Neural cell (in vitro differentiated cells): ENCODE data around the gene PIGB. TPM values are rescaled to one million over a fixed set of nuclear protein-coding genes. Genes with fewer than 3 reads are reported as not detected.

Source experiments
- H2AFZ ChIP-seq: fragments of 200-600, 300-800 bp; sonication (generic), shearing (Covaris generic); 2 replicates; pipeline ENCODE4 v1.6.0; 2014; ENCODE audit warnings: low read depth, mild to moderate bottlenecking, antibody characterized with exemption, low read length, moderate library complexity
- H3F3A ChIP-seq: fragments of 200-600 bp; shearing (Covaris generic); 2 replicates; pipeline ENCODE4 v1.6.1; 2016; ENCODE audit warnings: mild to moderate bottlenecking, moderate library complexity, mixed read lengths, antibody characterized with exemption, low read length; ENCODE audit not compliant: insufficient read depth, poor library complexity, severe bottlenecking
- H3K27ac ChIP-seq: fragments of 200-600, 300-800 bp; sonication (generic), shearing (Covaris generic); 2 replicates; pipeline ENCODE4 v1.5.1; 2014; ENCODE audit warnings: mild to moderate bottlenecking, low read length, moderate library complexity
- H3K27me3 ChIP-seq: fragments of 300-800, 200-600 bp; sonication (generic), shearing (Covaris generic); 2 replicates; pipeline ENCODE4 v1.6.0; 2014; ENCODE audit warnings: mild to moderate bottlenecking, low read depth, low read length, moderate library complexity; ENCODE audit not compliant: insufficient read depth
- H3K36me3 ChIP-seq: fragments of 300-800, 200-600 bp; sonication (generic), shearing (Covaris generic); 2 replicates; pipeline ENCODE4 v1.5.1; 2014; ENCODE audit warnings: mild to moderate bottlenecking, antibody characterized with exemption, low read length, moderate library complexity; ENCODE audit not compliant: insufficient read depth
- H3K4me2 ChIP-seq: fragments of 300-800, 200-600 bp; sonication (generic), shearing (Covaris generic); 2 replicates; pipeline ENCODE4 v1.6.0; 2014; ENCODE audit warnings: mild to moderate bottlenecking, low read length
- H3K4me3 ChIP-seq: fragments of 300-800, 200-600 bp; sonication (generic), shearing (Covaris generic); 2 replicates; pipeline ENCODE4 v1.5.1; 2014; ENCODE audit warnings: mild to moderate bottlenecking, low read length, moderate library complexity
- H3K79me2 ChIP-seq: fragments of 200-600 bp; shearing (Covaris generic); replicated peaks from 2 replicates; pipeline ENCODE4 v1.6.0; 2014; ENCODE audit warnings: mild to moderate bottlenecking, low read length, moderate library complexity; ENCODE audit not compliant: insufficient read depth
- H3K9ac ChIP-seq: fragments of 300-800, 200-600 bp; sonication (generic), shearing (Covaris generic); 2 replicates; pipeline ENCODE4 v1.6.1; 2016; ENCODE audit warnings: mild to moderate bottlenecking, low read length, mixed read lengths
- H3K9me2 ChIP-seq: fragments of 200-600 bp; shearing (Covaris generic); 2 replicates; pipeline ENCODE4 v1.6.1; 2016; ENCODE audit warnings: mild to moderate bottlenecking, low read length, mixed read lengths; ENCODE audit not compliant: insufficient read depth
- H3K9me3 ChIP-seq: fragments of 200-600, 300-800 bp; sonication (generic), shearing (Covaris generic); 2 replicates; pipeline ENCODE4 v1.6.1; 2016; ENCODE audit warnings: mild to moderate bottlenecking, mixed run types, low read length, moderate library complexity, mixed read lengths
- H4K20me1 ChIP-seq: fragments of 200-600 bp; shearing (Covaris generic); 2 replicates; pipeline ENCODE4 v1.6.1; 2016; ENCODE audit warnings: mild to moderate bottlenecking, mixed run types; ENCODE audit not compliant: insufficient read depth
- EP300 ChIP-seq: fragments of 450-650 bp; conservative IDR thresholded peaks from 2 replicates; pipeline ENCODE4 v1.6.1; 2014; ENCODE audit warnings: antibody characterized with exemption, mild to moderate bottlenecking, moderate library complexity; ENCODE audit not compliant: poor library complexity, severe bottlenecking
- EZH2 ChIP-seq: fragments of 200-600, 300-800 bp; shearing (Covaris generic), sonication (generic); IDR thresholded peaks from 2 replicates; pipeline ENCODE4 v1.6.1; 2014; ENCODE audit warnings: antibody characterized with exemption, low read length, borderline replicate concordance, mild to moderate bottlenecking; ENCODE audit not compliant: insufficient read depth, poor library complexity, severe bottlenecking
- MXI1 ChIP-seq: fragments of 450-650 bp; conservative IDR thresholded peaks from 2 replicates; pipeline ENCODE4 v1.6.1; 2014; ENCODE audit warnings: antibody characterized with exemption, mild to moderate bottlenecking; ENCODE audit not compliant: poor library complexity, severe bottlenecking
- POLR2AphosphoS5 ChIP-seq: IDR thresholded peaks from 2 replicates; pipeline ENCODE4 v1.6.1; 2012
- RAD21 ChIP-seq: fragments of 450-650 bp; conservative IDR thresholded peaks from 2 replicates; pipeline ENCODE4 v1.6.1; 2014; ENCODE audit warnings: antibody characterized with exemption, mild to moderate bottlenecking, moderate library complexity
- SMC3 ChIP-seq: fragments of 450-650 bp; conservative IDR thresholded peaks from 2 replicates; pipeline ENCODE4 v1.6.1; 2014; ENCODE audit warnings: antibody characterized with exemption, mild to moderate bottlenecking, moderate library complexity; ENCODE audit not compliant: poor library complexity
- TAF1 ChIP-seq: IDR thresholded peaks from 2 replicates; pipeline ENCODE4 v1.6.1; 2012; ENCODE audit warnings: low read depth
- polyA plus RNA-seq: library from polyadenylated mRNA; depleted of rRNA; stranded (reverse); fragments of >200 nt; gene quantifications from 2 replicates; pipeline ENCODE4 v1.2.3, GENCODE V29; 2014
- TF ChIP-seq, protein P1 (sequence below): IDR thresholded peaks from 2 replicates; pipeline ENCODE4 v1.6.1; 2012; ENCODE audit warnings: borderline replicate concordance
- TF ChIP-seq, protein P2 (sequence below): fragments of 450-650 bp; IDR thresholded peaks from 2 replicates; pipeline ENCODE4 v1.5.1; 2014; ENCODE audit warnings: antibody characterized with exemption, mild to moderate bottlenecking, moderate library complexity; ENCODE audit not compliant: poor library complexity, severe bottlenecking

Gene PIGB
- polyA plus RNA-seq, 1 donor from 2014 or later = 8.1 TPM

DNA sequence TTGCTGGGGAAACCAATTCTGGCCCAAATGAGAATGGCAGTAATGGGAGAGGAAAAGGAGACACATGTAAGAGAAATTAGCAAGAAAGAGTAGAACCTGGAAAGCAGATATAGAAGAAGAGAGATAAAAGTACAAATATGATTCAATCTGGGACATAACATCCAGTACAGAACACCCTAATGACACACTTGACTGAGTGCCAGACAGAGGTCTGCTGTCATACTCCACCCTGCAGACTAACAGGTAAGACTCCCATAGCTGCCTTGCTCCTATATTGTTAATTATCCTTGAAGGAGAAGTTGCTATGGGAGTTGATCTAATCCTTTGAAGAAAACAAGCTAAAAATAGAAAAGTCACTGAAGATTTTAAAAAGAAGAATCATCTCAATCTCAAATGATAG, 68.0 kb downstream of the PIGB start:
- no peak overlapping the region for H3K27ac ChIP-seq
- H3K27me3 ChIP-seq = no peaks in the 10 kb centered on the region
- H3K4me3 ChIP-seq = no peak overlapping the region
- H4K20me1 ChIP-seq = no peaks in the 10 kb centered on the region
- no peaks in the 10 kb centered on the region for H3F3A ChIP-seq
- no peak for TF ChIP-seq POLR2AphosphoS5
- TF ChIP-seq EZH2 = no peak
- TF ChIP-seq RAD21 = no peak
- no peak for TF ChIP-seq SMC3
- TF ChIP-seq, protein P1, sequence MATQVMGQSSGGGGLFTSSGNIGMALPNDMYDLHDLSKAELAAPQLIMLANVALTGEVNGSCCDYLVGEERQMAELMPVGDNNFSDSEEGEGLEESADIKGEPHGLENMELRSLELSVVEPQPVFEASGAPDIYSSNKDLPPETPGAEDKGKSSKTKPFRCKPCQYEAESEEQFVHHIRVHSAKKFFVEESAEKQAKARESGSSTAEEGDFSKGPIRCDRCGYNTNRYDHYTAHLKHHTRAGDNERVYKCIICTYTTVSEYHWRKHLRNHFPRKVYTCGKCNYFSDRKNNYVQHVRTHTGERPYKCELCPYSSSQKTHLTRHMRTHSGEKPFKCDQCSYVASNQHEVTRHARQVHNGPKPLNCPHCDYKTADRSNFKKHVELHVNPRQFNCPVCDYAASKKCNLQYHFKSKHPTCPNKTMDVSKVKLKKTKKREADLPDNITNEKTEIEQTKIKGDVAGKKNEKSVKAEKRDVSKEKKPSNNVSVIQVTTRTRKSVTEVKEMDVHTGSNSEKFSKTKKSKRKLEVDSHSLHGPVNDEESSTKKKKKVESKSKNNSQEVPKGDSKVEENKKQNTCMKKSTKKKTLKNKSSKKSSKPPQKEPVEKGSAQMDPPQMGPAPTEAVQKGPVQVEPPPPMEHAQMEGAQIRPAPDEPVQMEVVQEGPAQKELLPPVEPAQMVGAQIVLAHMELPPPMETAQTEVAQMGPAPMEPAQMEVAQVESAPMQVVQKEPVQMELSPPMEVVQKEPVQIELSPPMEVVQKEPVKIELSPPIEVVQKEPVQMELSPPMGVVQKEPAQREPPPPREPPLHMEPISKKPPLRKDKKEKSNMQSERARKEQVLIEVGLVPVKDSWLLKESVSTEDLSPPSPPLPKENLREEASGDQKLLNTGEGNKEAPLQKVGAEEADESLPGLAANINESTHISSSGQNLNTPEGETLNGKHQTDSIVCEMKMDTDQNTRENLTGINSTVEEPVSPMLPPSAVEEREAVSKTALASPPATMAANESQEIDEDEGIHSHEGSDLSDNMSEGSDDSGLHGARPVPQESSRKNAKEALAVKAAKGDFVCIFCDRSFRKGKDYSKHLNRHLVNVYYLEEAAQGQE = no peak
- TF ChIP-seq EP300 = no peak
- TF ChIP-seq, protein P2, sequence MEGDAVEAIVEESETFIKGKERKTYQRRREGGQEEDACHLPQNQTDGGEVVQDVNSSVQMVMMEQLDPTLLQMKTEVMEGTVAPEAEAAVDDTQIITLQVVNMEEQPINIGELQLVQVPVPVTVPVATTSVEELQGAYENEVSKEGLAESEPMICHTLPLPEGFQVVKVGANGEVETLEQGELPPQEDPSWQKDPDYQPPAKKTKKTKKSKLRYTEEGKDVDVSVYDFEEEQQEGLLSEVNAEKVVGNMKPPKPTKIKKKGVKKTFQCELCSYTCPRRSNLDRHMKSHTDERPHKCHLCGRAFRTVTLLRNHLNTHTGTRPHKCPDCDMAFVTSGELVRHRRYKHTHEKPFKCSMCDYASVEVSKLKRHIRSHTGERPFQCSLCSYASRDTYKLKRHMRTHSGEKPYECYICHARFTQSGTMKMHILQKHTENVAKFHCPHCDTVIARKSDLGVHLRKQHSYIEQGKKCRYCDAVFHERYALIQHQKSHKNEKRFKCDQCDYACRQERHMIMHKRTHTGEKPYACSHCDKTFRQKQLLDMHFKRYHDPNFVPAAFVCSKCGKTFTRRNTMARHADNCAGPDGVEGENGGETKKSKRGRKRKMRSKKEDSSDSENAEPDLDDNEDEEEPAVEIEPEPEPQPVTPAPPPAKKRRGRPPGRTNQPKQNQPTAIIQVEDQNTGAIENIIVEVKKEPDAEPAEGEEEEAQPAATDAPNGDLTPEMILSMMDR = no peak
- no peak for TF ChIP-seq MXI1
- TF ChIP-seq TAF1 = no peak
- no peaks in the 10 kb centered on the region for H3K79me2 ChIP-seq
- H3K4me2 ChIP-seq = no peak overlapping the region
- no peak overlapping the region for H2AFZ ChIP-seq
- no peaks in the 10 kb centered on the region for H3K36me3 ChIP-seq
- no peak overlapping the region for H3K9ac ChIP-seq
- no peaks in the 10 kb centered on the region for H3K9me3 ChIP-seq
- H3K9me2 ChIP-seq = no peaks in the 10 kb centered on the region

DNA sequence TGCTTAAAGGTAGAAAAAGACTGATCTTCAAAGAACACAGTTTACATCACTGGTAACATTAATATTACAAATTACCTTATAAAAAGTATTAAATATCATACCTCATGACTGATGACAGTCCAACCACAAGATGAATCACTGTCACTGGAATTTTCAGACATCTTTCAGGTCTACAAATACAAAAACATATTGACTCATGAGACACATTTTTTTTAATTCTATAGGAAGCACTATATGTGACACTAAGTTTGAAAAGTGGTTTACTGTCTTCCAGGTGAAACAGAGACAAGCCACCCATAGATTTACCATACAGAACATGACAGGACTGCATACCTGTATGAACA, 70.2 kb downstream of the PIGB start:
- H3K79me2 ChIP-seq = no peaks in the 10 kb centered on the region
- no peaks in the 10 kb centered on the region for H3K27me3 ChIP-seq
- H3F3A ChIP-seq = no peaks in the 10 kb centered on the region
- H3K36me3 ChIP-seq = no peaks in the 10 kb centered on the region
- no peak overlapping the region for H3K9ac ChIP-seq
- no peaks in the 10 kb centered on the region for H3K9me3 ChIP-seq
- H3K4me2 ChIP-seq = no peak overlapping the region
- no peak overlapping the region for H2AFZ ChIP-seq
- TF ChIP-seq EZH2 (no peak), MXI1 (no peak)
- no peaks in the 10 kb centered on the region for H4K20me1 ChIP-seq
- no peaks in the 10 kb centered on the region for H3K9me2 ChIP-seq
- no peak overlapping the region for H3K27ac ChIP-seq
- no peak overlapping the region for H3K4me3 ChIP-seq

DNA sequence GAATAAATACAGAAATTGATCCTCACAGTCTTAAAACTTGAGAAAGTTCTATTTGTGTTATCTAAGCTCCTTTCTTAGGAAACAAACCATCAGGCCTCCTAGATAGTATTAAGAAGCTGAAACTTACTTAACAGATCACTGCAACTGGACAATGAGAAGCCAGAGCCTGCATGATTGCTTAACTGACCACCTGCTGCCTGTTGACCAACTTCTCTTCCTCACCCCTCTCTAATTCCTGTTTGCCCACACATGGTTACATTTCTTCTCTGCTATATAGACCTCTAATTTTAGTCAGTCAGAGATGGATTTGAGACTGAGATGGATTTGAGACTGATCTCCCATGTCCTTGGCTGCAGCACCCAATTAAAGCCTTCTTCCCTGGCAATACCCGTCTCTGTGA, 75.7 kb downstream of the PIGB start:
- H3K4me2 ChIP-seq = no peak overlapping the region
- no peaks in the 10 kb centered on the region for H3K9me3 ChIP-seq
- H3K27ac ChIP-seq = no peak overlapping the region
- TF ChIP-seq, protein P1 = no peak
- TF ChIP-seq SMC3 (no peak), RAD21 (no peak)
- TF ChIP-seq, protein P2 = no peak
- no peak overlapping the region for H3K9ac ChIP-seq
- H3K36me3 ChIP-seq = no peaks in the 10 kb centered on the region
- no peaks in the 10 kb centered on the region for H4K20me1 ChIP-seq
- H3K27me3 ChIP-seq = no peaks in the 10 kb centered on the region
- H3F3A ChIP-seq = no peaks in the 10 kb centered on the region
- no peaks in the 10 kb centered on the region for H3K9me2 ChIP-seq
- H3K4me3 ChIP-seq = no peak overlapping the region
- H2AFZ ChIP-seq = no peak overlapping the region
- H3K79me2 ChIP-seq = no peaks in the 10 kb centered on the region
